Activated CD8-positive, alpha-beta T cell treated with anti-CD3 and anti-CD28 coated beads for 36 hours (primary cell): ENCODE measurements around the gene TPRG1L. TPM values are rescaled to one million over a fixed set of nuclear protein-coding genes. Genes with fewer than 3 reads are reported as not detected.

Source experiments
- ATAC-seq: fragments of 200-7000 bp; cut with Tn5 transposase; one replicate; pipeline ENCODE4 v1.10.0; 2021; ENCODE audit warnings: mild to moderate bottlenecking, moderate library complexity
- CTCF ChIA-PET: fragments of 350-600 bp; sonication (Branson Sonifier 250); formaldehyde crosslinking; loops from one replicate; lab custom pipeline; 2021; ENCODE audit warnings: antibody characterized with exemption; lab: Charles Lee
- POLR2A ChIA-PET: fragments of 350-600 bp; sonication (Branson Sonifier 250); formaldehyde crosslinking; loops from one replicate; lab custom pipeline; 2021; ENCODE audit warnings: antibody characterized with exemption; lab: Charles Lee
- DNase-seq: peaks from one replicate; pipeline ENCODE4 v3.0.0-alpha.2; 2020
- H3K27ac Mint-ChIP-seq: one replicate; pipeline ENCODE4 v1.8.0; 2021; ENCODE audit warnings: mild to moderate bottlenecking, mixed read lengths
- H3K27me3 Mint-ChIP-seq: one replicate; pipeline ENCODE4 v1.8.0; 2021; ENCODE audit warnings: mixed read lengths
- H3K36me3 Mint-ChIP-seq: one replicate; pipeline ENCODE4 v1.8.0; 2021; ENCODE audit warnings: low read depth, mixed read lengths
- H3K4me1 Mint-ChIP-seq: one replicate; pipeline ENCODE4 v1.8.0; 2021; ENCODE audit warnings: low read depth, mixed read lengths
- H3K4me3 Mint-ChIP-seq: one replicate; pipeline ENCODE4 v1.8.0; 2021; ENCODE audit warnings: mild to moderate bottlenecking, moderate library complexity, mixed read lengths
- H3K9me3 Mint-ChIP-seq: one replicate; pipeline ENCODE4 v1.8.0; 2021; ENCODE audit warnings: mixed read lengths
- intact Hi-C: fragments of 100-400 bp; cut with micrococcal nuclease; formaldehyde crosslinking; loops from one replicate; pipeline ENCODE4 v1.10.0; 2022
- total RNA-seq, 2 experiments: library from RNA; stranded (reverse); gene quantifications; one replicate each; pipeline ENCODE4 v1.2.3, GENCODE V29; 2021
- TF ChIP-seq, protein P1 (sequence below): fragments of 200-600 bp; IDR thresholded peaks from one replicate; pipeline ENCODE4 v1.8.0; 2022; ENCODE audit warnings: antibody characterized with exemption, mild to moderate bottlenecking

The TPRG1L gene
- total RNA-seq, 2 experiments from 2014 or later: 6.1 to 6.2 TPM

DNA sequence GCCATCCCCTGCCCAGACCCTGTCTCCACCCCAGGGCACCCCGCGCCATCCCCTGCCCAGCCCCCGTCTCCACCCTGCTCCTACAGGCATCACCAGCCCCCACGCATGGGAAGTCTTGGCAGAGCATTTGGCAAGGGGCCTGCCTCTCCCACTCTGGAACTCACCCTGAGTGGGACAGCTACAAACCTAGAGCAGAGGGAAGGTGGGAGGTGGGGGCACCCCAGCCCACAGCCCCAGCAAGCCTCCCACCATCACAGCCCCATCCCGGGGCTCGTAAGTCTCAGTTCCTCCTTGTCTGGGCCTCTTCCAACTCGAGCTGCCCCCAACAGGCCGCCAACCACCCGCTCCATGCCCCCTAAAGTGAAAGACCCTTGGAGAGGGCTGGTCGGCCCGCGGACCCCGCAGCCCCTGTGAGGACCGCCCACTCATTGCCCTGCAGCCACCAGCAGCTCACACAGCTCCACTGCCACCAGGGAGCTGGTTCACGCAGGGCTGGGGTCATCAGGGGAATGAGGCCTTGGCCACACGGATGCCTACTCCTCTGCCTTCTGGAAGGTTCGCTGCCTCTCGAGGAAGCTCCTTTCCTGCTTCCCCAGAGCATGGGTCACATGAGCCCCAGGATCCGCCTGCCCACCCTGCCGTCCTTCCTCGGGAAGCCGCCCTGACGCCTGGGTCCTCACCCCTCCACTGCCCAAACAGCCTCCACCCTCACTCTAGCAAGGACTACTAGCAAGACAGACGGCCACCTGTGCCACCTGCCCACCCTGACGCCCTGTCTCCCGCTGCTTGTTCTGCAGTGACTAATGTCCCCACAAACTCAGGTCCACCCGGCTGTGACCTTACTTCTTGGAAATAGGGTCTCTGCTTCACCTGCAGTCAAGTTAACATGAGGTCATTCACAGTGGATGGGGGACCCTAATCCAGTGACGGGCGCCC, 27.9 kb upstream of the TPRG1L start:
- TF ChIP-seq, protein P1, sequence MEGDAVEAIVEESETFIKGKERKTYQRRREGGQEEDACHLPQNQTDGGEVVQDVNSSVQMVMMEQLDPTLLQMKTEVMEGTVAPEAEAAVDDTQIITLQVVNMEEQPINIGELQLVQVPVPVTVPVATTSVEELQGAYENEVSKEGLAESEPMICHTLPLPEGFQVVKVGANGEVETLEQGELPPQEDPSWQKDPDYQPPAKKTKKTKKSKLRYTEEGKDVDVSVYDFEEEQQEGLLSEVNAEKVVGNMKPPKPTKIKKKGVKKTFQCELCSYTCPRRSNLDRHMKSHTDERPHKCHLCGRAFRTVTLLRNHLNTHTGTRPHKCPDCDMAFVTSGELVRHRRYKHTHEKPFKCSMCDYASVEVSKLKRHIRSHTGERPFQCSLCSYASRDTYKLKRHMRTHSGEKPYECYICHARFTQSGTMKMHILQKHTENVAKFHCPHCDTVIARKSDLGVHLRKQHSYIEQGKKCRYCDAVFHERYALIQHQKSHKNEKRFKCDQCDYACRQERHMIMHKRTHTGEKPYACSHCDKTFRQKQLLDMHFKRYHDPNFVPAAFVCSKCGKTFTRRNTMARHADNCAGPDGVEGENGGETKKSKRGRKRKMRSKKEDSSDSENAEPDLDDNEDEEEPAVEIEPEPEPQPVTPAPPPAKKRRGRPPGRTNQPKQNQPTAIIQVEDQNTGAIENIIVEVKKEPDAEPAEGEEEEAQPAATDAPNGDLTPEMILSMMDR: no peak
- ChIA-PET POLR2A (interaction anchor here (1.2 kb wide), 1 partner anchor 316 kb away, joined by 3 read pairs; no protein-coding TSS in a partner anchor), CTCF (interaction anchor here (1.0 to 1.6 kb wide), 4 partner anchors 19 to 106 kb away, joined by 3 to 5 read pairs (median 3); no protein-coding TSS in a partner anchor)
- Mint-ChIP-seq H3K36me3 (no peaks in the 10 kb centered on the region), H3K27ac (peak overlapping the region; percentile 56), H3K4me3 (peak overlapping the region; percentile 3), H3K27me3 (no peaks in the 10 kb centered on the region), H3K9me3 (no peaks in the 10 kb centered on the region), H3K4me1 (peaks cover 17% of the 10 kb centered on the region)
- peak; percentile 50 for ATAC-seq
- no peak for DNase-seq
- intact Hi-C loops: no loop called here

DNA sequence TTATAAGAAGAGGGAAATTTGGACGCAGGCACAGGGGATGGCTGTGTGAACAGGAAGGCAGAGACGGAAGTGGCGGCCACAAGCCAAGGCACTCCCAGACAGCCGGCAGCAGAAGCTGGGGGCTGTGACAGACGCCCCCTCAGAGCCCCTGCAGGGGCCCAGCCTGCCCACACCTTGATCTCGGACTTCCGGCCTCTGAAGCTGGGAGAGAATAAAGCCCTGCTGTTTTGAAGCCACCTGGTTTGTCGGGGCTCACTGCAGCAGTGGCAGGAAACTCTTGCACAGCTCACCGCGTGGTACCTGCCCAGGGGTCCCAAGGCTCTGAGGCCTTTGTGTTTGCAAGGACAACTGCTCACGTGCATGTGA, 27.2 kb upstream of the TPRG1L start:
- CTCF ChIA-PET: interaction anchor here (1.0 to 1.6 kb wide), 4 partner anchors 18 to 107 kb away, joined by 3 to 5 read pairs (median 3); no protein-coding TSS in a partner anchor
- DNase-seq (peak; percentile 54), ATAC-seq (peak; percentile 65)
- Mint-ChIP-seq H3K4me1 (peaks cover 17% of the 10 kb centered on the region), H3K36me3 (no peaks in the 10 kb centered on the region), H3K4me3 (peak overlapping the region; percentile 3), H3K27ac (peak overlapping the region; percentile 83), H3K9me3 (no peaks in the 10 kb centered on the region), H3K27me3 (no peaks in the 10 kb centered on the region)
- TF ChIP-seq, protein P1: no peak
- POLR2A ChIA-PET: interaction anchor here (1.2 kb wide), 1 partner anchor 315 kb away, joined by 3 read pairs; no protein-coding TSS in a partner anchor
- intact Hi-C loops: no loop called here

DNA sequence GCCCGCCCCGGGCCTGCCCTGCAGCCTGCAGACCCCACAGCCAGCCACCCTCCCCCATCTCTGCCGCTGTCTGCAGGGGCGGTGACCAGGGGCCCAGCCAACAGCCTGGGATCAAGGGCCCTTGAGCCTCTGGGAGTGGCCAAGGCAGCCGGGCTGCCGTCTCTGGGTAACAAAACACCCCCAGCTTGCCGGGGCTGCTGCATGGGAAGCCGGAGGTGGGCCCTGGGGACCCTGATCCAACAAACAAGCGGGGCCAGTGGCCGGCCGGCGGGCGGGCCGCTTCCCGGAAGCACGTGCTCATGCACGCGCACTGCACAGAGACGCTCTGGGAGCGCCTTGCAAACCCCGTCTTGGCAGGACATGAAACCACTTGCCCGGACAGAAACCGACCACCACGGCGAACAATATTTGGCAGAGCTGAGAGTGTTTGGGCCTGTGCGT, 26.7 kb upstream of the TPRG1L start:
- Mint-ChIP-seq H3K36me3 (no peaks in the 10 kb centered on the region), H3K27ac (no peak overlapping the region), H3K27me3 (no peaks in the 10 kb centered on the region), H3K4me1 (peaks cover 17% of the 10 kb centered on the region), H3K9me3 (no peaks in the 10 kb centered on the region), H3K4me3 (no peak overlapping the region)
- ATAC-seq: no peak
- no peak for DNase-seq
- intact Hi-C loops: no loop called here
- POLR2A ChIA-PET: interaction anchor here (0.9 kb wide), 1 partner anchor 71 kb away, joined by 3 read pairs; no protein-coding TSS in a partner anchor
- CTCF ChIA-PET: interaction anchor here (1.4 to 1.8 kb wide), 3 partner anchors 18 to 107 kb away, joined by 3 to 9 read pairs (median 3); no protein-coding TSS in a partner anchor
- TF ChIP-seq, protein P1: no peak

DNA sequence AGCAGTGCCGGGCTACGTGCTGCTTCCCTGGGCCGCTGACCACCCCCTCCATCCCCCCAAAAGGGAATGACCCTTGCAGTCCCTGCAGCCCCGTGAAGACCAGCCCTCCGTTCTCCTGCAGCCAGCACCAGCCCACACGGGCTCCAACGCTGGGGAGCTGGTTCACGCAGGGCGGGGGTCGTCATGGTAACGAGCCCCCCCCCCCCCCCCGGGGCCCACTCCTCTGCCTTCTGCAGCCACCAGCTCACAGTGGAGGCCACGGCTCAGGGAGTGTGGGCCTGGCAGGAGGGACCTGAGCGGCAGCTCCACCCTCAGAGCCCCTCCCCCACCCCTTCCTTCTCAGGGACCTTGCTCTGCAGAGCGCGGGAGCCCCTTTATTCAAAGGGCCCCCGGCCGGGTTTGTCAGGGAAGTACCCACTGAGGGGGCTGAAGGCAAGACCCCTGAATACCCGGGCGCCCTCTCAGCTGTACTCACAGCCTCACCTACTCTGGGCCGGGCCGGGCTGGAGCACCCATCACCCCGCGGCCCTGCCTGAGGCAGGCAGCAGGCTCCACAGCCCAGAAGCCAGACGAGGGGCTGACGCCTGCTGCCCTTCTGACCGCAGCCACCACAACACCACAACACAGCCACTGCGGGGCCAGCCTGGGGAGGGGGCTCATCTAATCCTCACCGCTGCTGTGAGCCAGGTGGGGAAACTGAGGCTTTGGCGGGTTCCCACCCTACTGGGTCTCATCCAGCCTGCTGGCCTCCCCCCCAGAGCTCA, 26.1 kb upstream of the TPRG1L start:
- no peaks in the 10 kb centered on the region for H3K9me3 Mint-ChIP-seq
- CTCF ChIA-PET: interaction anchor here (1.3 to 1.8 kb wide), 3 partner anchors 17 to 34 kb away, joined by 3 to 9 read pairs (median 3); no protein-coding TSS in a partner anchor
- no peak for DNase-seq

More for the DNA sequence above, 26.1 kb upstream of the TPRG1L start:
- POLR2A ChIA-PET: interaction anchor here (0.9 kb wide), 1 partner anchor 70 kb away, joined by 3 read pairs; no protein-coding TSS in a partner anchor
- TF ChIP-seq, protein P1: no peak
- H3K4me1 Mint-ChIP-seq: peaks cover 17% of the 10 kb centered on the region
- intact Hi-C loops: no loop called here
- no peak for ATAC-seq
- no peak overlapping the region for H3K4me3 Mint-ChIP-seq
- no peak overlapping the region for H3K27ac Mint-ChIP-seq
- H3K27me3 Mint-ChIP-seq: no peaks in the 10 kb centered on the region
- no peaks in the 10 kb centered on the region for H3K36me3 Mint-ChIP-seq
